ENCODE measurements around the gene MATR3.
"Not testable (repeated sequence)": the region's sequence is repeated elsewhere in the genome, so short reads cannot be mapped to it uniquely, and the experiment has no call there.

The MATR3 gene

GRCh38 chr5:139354186-139354585, 60.6 kb downstream of the MATR3 start:
- no peak for DNase-seq (ENCODE audit: low spot score)

GRCh38 chr5:139355900-139356299, 62.4 kb downstream of the MATR3 start:
- not testable (repeated sequence) for DNase-seq (ENCODE audit: low spot score)

- DNase-seq (ENCODE audit: low spot score), result no peak
Observed at GRCh38 chr5:139358064-139358463, 64.5 kb downstream of the MATR3 start.

- DNase-seq (ENCODE audit: low spot score), result no peak
Observed at GRCh38 chr5:139360384-139360783, 66.8 kb downstream of the MATR3 start.

GRCh38 chr5:139361835-139362429, 68.4 kb downstream of the MATR3 start:
- no peak for DNase-seq (ENCODE audit: low spot score)

- no peak for DNase-seq (ENCODE audit: low spot score)
Observed at GRCh38 chr5:139363937-139364336, 70.4 kb downstream of the MATR3 start.

- no peak for DNase-seq (ENCODE audit: low spot score)
Observed at GRCh38 chr5:139364466-139364865, 70.9 kb downstream of the MATR3 start.

GRCh38 chr5:139368613-139369012, 75.1 kb downstream of the MATR3 start:
- no peak for DNase-seq (ENCODE audit: low spot score)

GRCh38 chr5:139369181-139369580, 75.6 kb downstream of the MATR3 start:
- no peak for DNase-seq (ENCODE audit: low spot score)

GRCh38 chr5:139371482-139372435, 78.2 kb downstream of the MATR3 start:
- no peak for DNase-seq (ENCODE audit: low spot score)

- no peak for DNase-seq (ENCODE audit: low spot score)
Observed at GRCh38 chr5:139374909-139375308, 81.4 kb downstream of the MATR3 start.

GRCh38 chr5:139376364-139376763, 82.8 kb downstream of the MATR3 start:
- DNase-seq (ENCODE audit: low spot score), result no peak

GRCh38 chr5:139377226-139377625, 83.7 kb downstream of the MATR3 start:
- no peak for DNase-seq (ENCODE audit: low spot score)

- no peak for DNase-seq (ENCODE audit: low spot score)
Observed at GRCh38 chr5:139378101-139378825, 84.7 kb downstream of the MATR3 start.

GRCh38 chr5:139378941-139379361, 85.4 kb downstream of the MATR3 start:
- DNase-seq (ENCODE audit: low spot score), result no peak

GRCh38 chr5:139379626-139380449, 86.3 kb downstream of the MATR3 start:
- DNase-seq (ENCODE audit: low spot score), result no peak

Data from LoVo (cell line).